Fibroblast of the aortic adventitia (primary cell): ENCODE results near the gene LDLRAD3. TPM values are rescaled to one million over a fixed set of nuclear protein-coding genes. Genes with fewer than 3 reads are reported as not detected.

Experiments used
- DNase-seq: peaks from one replicate; pipeline ENCODE4 v3.0.0-alpha.2; 2010; ENCODE audit warnings: low read depth
- H3K4me3 ChIP-seq: 2 replicates; pipeline ENCODE4 v1.5.1; 2011; ENCODE audit warnings: low read depth, mild to moderate bottlenecking, control low read depth, low read length, moderate library complexity
- CTCF ChIP-seq: IDR thresholded peaks from 2 replicates; pipeline ENCODE4 v1.5.1; 2011; ENCODE audit warnings: mild to moderate bottlenecking, low read length, control low read depth, inconsistent platforms; ENCODE audit not compliant: insufficient read depth
- total RNA-seq: library from RNA; depleted of rRNA; stranded (reverse); fragments of >200 nt; gene quantifications from 2 replicates; pipeline ENCODE4 v1.2.3, GENCODE V29; 2012; ENCODE audit warnings: low replicate concordance

The LDLRAD3 gene
- total RNA-seq, 1 donor: 10.8 TPM

DNA sequence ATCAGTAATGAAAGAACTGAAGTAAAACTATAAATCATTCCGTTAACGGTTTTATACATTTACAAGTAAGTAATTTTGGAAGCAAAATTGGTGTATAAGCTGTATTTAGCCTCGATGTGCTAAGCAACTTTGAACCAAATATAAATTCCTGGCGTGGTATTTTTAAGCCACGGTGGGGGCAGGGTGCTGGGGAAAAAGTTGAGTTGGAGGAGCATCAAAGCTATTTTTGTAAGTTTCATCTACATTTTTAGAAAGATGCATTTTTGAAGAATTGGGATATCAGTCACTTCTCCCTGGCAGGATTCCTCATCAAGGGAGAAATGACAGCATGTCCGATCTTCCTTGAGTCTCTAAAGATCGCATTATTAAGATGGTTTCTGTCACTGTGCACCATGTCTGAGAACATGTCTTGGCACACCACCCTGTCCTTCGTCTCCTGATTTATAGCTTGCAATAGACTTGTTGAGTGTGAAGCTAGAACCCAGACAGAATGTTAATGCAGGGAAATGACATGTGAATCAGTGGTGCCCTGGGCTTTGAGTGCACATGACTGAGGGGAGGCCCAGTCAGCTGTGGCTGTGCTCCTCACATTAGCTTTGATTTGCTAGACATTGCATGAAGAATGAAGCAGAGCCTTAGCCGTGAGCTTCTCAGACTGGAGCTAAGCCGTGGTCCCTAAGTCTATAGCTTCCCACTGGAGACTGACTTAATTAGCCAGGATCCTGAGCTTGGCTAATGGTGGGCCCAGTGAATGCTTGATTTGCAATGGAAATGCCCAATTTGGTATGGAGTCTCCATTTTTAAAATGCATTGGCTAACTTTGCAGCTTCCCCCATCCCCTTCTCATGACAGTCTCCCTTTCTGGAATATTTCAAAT is 218.4 kb downstream of the LDLRAD3 start:
- no peak for DNase-seq
- H3K4me3 ChIP-seq: no peak overlapping the region
- TF ChIP-seq CTCF: no peak

DNA sequence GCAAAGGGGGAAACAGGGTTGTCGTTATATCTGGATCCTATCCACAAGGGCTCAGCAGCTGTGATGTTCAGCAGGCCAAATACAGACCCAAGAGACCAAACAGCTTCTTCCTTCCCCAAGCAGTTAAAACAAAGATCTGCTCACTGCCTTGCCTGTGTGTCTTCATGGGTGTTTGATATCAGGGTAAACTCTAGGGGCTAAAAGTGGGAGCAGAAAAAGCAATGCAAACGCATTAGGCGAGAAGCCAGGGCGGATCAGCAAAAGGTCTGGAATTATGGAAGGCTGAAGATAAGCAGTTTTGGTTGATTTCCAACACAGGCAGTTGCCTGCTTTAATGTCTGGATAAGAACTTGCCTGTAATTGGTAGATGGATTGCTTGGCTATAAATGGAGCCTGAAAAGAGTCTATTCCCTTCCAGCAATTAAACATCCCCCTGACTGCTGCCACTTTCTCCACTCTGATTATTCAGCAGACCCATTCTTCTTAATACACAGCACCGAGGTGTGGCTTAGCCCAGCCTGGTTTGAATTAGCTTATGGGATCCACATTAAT is 219.1 kb downstream of the LDLRAD3 start:
- no peak overlapping the region for H3K4me3 ChIP-seq
- TF ChIP-seq CTCF: no peak
- peak; percentile 62 for DNase-seq

GRCh38 chr11:36164506-36165250 is 220.8 kb downstream of the LDLRAD3 start:
- no peak overlapping the region for H3K4me3 ChIP-seq
- no peak for TF ChIP-seq CTCF
- DNase-seq: no peak

DNA sequence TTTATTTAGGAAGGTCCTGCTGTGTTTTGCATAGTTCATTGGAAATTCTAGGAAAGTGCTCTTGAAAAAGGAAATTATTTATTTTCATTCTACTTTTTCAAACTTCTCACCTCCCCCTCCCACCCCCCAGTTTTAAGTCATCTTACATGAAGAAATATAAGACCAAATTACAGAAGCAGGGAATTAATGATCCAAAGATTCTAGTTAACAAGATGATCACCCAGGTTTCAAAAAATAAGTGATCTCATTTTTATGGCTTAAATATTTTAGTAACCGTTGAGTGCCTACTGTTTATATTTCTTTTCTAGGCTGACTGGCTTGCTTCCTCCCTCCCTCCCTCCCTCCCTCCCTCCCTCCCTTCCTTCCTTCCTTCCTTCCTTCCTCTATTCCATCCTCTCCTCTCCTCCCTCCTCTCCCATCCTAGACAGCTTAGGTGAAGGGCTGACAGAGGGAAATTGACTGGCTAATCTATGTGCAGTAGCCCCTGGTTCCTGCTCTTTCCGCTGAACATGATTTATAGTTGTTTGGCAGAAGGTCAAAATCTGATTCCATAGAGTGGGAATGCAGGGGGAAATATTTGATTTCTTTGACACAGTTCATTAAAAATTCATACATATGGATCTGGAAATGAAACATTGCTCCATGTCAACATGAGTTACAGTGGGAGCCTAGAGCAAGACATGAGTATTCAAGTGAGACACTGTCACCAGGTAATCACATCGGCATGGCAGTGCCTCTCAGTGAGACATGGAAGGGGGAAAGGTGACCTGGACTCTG is 221.9 kb downstream of the LDLRAD3 start:
- no peak for DNase-seq
- no peak for TF ChIP-seq CTCF
- H3K4me3 ChIP-seq: no peak overlapping the region

DNA sequence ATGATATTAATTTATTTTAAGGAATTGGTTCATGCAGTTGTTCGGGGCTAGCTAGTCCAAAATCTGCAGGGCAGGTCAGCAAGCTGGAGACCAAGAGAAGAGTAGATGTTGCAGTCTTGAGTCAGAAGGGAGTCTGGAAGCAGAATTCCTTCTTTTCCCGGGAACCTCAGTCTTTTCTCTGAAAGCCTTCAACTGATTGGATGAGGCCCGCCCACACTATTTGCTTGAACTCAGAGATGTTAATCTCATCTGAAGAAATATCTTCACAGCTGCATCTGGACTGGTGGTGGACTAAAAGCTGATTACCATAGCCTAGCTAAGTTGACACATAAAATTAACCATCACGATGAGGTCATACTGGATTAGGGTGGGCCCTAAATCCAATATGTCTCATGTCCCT is 223.2 kb downstream of the LDLRAD3 start:
- DNase-seq: no peak
- no peak overlapping the region for H3K4me3 ChIP-seq
- no peak for TF ChIP-seq CTCF

- TF ChIP-seq CTCF: no peak
- no peak overlapping the region for H3K4me3 ChIP-seq
- no peak for DNase-seq
Measured at GRCh38 chr11:36167729-36168128, 223.9 kb downstream of the LDLRAD3 start.
